Naive thymus-derived CD8-positive, alpha-beta T cell (primary cell): Measurements from ENCODE around the gene BMP7. TPM values are rescaled to one million over a fixed set of nuclear protein-coding genes. Genes with fewer than 3 reads are reported as not detected.

Experiments used
- ATAC-seq, 2 donors: fragments of 150-1000 bp; cut with Tn5 transposase in 1 of 2; sonication (Bioruptor Pico), chemical (Tn5 transposase) in 1 of 2; 1 replicate in 1 of 2; 2 replicates in 1 of 2; pipeline ENCODE4 v1.10.0; 2021; ENCODE audit warnings: mild to moderate bottlenecking in 2 of 2, moderate library complexity in 2 of 2
- POLR2A ChIA-PET: fragments of 350-600 bp; sonication (Branson Sonifier 250); formaldehyde crosslinking; loops from one replicate; lab custom pipeline; 2021; ENCODE audit warnings: antibody characterized with exemption; lab: Charles Lee
- DNase-seq, 10 donors: peaks; one replicate each; pipeline versions ENCODE4 v3.0.0 to v3.0.0-alpha.2; 2020 to 2022
- H3K27ac Mint-ChIP-seq, 10 donors: one replicate each; pipeline ENCODE4 v1.8.0; 2020 to 2022; ENCODE audit warnings: mild to moderate bottlenecking in 10 of 10, mixed read lengths in 10 of 10, moderate library complexity in 4 of 10, inconsistent platforms in 1 of 10
- H3K27me3 Mint-ChIP-seq, 5 donors: one replicate each; pipeline ENCODE4 v1.8.0; 2021 to 2022; ENCODE audit warnings: mixed read lengths in 5 of 5
- H3K36me3 Mint-ChIP-seq, 3 donors: one replicate each; pipeline ENCODE4 v1.8.0; 2020 to 2022; ENCODE audit warnings: mixed read lengths in 3 of 3, mild to moderate bottlenecking in 2 of 3, inconsistent platforms in 1 of 3
- H3K4me1 Mint-ChIP-seq, 4 donors: one replicate each; pipeline ENCODE4 v1.8.0; 2021 to 2022; ENCODE audit warnings: mixed read lengths in 4 of 4
- H3K4me3 Mint-ChIP-seq, 10 donors: one replicate each; pipeline ENCODE4 v1.8.0; 2020 to 2022; ENCODE audit warnings: mild to moderate bottlenecking in 10 of 10, mixed read lengths in 10 of 10, moderate library complexity in 6 of 10, inconsistent platforms in 1 of 10
- H3K9me3 Mint-ChIP-seq, 9 donors: one replicate each; pipeline ENCODE4 v1.8.0; 2020 to 2022; ENCODE audit warnings: mixed read lengths in 9 of 9, mild to moderate bottlenecking in 3 of 9, inconsistent platforms in 1 of 9, moderate library complexity in 1 of 9
- polyA plus RNA-seq, 3 donors: library from polyadenylated mRNA; unstranded; fragments of 300-500 nt; fragmentation: Illumina TruSeq; gene quantifications; one replicate each; pipeline ENCODE4 v1.2.3, GENCODE V29; 2021
- total RNA-seq, 8 experiments: library from RNA in 2 of 8; stranded (reverse) in 2 of 8; gene quantifications; one replicate each; pipeline ENCODE4 v1.2.3 and lab custom pipeline; 2021 to 2026

Gene BMP7
- total and polyA plus RNA-seq, 5 experiments from 2014 or later = not detected

DNA sequence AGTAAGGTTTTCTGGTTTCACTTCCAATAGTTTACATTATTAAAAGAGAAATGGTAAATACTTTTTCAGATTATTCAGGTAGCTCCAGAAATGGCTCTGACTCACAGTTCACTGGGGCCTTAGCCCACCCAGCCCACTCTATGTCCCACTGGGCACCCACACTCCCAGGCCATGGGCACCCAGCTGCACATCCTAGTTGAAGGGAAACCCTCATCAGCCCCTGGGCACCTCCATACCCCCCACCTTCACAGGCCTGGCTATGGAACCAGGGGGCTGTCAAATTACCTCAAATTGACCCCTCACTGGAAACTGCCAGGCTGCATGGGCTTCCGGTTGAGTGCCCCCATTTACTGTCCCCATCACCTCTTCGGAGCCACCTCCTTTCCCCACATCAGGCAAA is 51.5 kb downstream of the BMP7 start:
- DNase-seq = no peak
- H3K4me3 Mint-ChIP-seq = no peak overlapping the region
- POLR2A ChIA-PET = no interaction called here
- H3K9me3 Mint-ChIP-seq = no peaks in the 10 kb centered on the region
- no peak overlapping the region for H3K27ac Mint-ChIP-seq
- no peaks in the 10 kb centered on the region for H3K36me3 Mint-ChIP-seq
- ATAC-seq = no peak
- peaks cover 6 to 33% (median 18%) of the 10 kb centered on the region in 5 donors for H3K27me3 Mint-ChIP-seq
- H3K4me1 Mint-ChIP-seq = peaks cover 0 to 2% (median 0%) of the 10 kb centered on the region in 4 donors

DNA sequence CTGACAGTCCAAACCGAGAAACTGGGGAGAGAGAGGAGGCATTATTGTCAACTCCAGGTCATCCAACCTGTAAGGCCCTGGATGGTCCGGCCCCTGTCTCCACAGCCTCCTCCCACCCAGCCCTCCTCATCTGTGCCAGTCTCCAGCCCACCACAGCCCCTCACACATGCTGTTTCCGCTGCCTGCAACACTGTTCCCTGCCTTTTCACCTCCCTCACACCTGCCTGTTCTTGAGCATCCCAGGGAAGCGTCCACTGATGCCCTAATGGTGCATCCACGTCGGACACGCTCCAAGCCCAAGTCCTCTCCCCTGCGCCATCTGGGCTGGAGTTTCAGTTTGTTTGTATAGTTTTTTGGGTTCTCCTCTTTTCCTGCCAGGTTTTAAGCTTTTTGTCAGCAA is 52.0 kb downstream of the BMP7 start:
- no peaks in the 10 kb centered on the region for H3K9me3 Mint-ChIP-seq
- H3K4me1 Mint-ChIP-seq = peaks cover 0 to 2% (median 0%) of the 10 kb centered on the region in 4 donors
- peaks cover 6 to 35% (median 19%) of the 10 kb centered on the region in 5 donors for H3K27me3 Mint-ChIP-seq
- POLR2A ChIA-PET = no interaction called here
- no peaks in the 10 kb centered on the region for H3K36me3 Mint-ChIP-seq
- H3K27ac Mint-ChIP-seq = peak overlapping the region in 2 of 10 donors; percentile 31 to 66
- no peak overlapping the region for H3K4me3 Mint-ChIP-seq
- no peak for ATAC-seq
- no peak for DNase-seq

DNA sequence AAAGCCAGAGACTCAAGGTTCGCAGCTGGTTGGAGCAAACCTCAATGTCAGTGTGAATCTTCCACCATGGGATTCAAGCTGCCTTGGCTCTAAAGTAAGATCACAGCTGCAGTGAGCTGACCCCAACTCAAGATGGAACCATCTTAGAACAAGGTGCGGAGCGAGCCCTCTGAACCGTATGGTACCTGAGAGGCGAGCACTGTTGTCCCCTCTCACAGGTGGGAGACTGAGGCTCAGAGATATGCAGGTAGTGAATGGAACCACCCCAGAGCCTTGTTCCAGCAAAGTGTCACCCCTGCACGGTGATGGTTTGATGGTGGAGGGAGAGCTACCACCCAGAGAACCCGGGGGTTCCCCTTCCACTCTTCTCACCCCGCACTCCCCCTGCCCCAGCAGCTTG is 52.5 kb downstream of the BMP7 start:
- no peak overlapping the region for H3K4me3 Mint-ChIP-seq
- DNase-seq = no peak

DNA sequence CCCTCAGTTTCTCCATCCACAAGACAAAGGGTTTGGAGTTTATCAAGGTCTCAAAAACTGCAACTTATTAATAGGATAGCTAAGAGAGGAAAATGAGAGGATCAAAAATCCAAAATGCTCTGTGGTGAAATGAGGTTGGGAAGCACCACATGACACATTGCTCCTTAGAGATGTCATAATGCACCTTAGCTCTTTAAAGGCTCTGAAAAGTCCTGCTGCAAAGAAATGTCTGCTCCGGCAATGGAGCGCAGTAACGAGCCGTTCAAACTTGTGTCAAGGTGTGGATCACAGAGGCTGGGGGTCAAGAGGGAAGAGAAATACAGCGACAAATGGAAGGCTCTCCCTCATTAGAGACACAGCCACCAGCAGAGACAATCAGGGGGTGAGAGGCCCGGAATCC is 53.1 kb downstream of the BMP7 start:
- POLR2A ChIA-PET = no interaction called here
- Mint-ChIP-seq H3K27me3 (peaks cover 6 to 35% (median 19%) of the 10 kb centered on the region in 5 donors), H3K27ac (peak overlapping the region in 1 of 10 donors; percentile 49), H3K9me3 (peaks cover 0 to 2% (median 0%) of the 10 kb centered on the region in 9 donors), H3K36me3 (no peaks in the 10 kb centered on the region), H3K4me3 (no peak overlapping the region), H3K4me1 (peaks cover 0 to 2% (median 0%) of the 10 kb centered on the region in 4 donors)
- ATAC-seq (no peak), DNase-seq (no peak)

More for the DNA sequence above, 52.5 kb downstream of the BMP7 start:
- Mint-ChIP-seq H3K27me3 (peaks cover 6 to 35% (median 19%) of the 10 kb centered on the region in 5 donors), H3K27ac (no peak overlapping the region), H3K9me3 (no peaks in the 10 kb centered on the region), H3K36me3 (no peaks in the 10 kb centered on the region), H3K4me1 (peaks cover 0 to 2% (median 0%) of the 10 kb centered on the region in 4 donors)
- POLR2A ChIA-PET = no interaction called here
- no peak for ATAC-seq

DNA sequence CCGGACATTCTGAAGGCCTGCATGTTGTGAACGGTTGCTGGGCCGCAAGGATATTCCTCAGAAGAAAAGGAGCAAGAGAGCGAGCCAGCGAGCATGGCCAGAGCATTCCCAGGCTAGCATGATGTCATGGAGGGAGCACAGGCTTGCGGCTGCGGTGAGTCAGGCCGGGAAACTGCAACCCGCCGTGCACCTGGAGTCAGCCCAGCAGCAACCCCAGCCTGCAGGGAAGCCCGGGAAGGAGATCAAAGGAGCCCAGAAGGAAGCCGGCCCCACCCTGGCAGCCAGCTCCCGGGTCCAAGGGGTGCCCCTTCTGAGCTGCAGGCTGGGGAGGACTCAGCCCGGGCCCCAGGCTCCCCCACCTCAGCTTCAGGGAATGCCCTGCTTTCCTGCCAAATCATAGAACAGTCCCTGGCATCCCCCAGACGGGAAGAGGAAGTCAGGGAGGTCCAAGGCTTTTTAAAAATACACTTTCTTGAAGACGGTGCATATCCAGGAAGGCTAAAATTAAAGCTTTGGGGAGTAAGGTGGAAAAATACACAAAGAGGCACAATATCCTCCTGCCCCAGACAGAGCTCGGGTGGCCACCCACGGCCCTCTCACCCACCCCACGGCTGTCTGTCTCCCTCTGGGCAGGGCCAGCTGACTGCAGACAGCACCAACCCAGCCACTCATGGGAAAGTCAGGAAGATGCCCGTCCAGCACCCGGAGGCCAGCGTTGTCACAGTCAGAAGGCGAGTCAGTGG is 53.7 kb downstream of the BMP7 start:
- Mint-ChIP-seq H3K27me3 (peaks cover 6 to 35% (median 19%) of the 10 kb centered on the region in 5 donors), H3K4me1 (peaks cover 0 to 2% (median 0%) of the 10 kb centered on the region in 4 donors), H3K9me3 (peaks cover 0 to 2% (median 0%) of the 10 kb centered on the region in 9 donors), H3K27ac (no peak overlapping the region), H3K36me3 (no peaks in the 10 kb centered on the region), H3K4me3 (no peak overlapping the region)
- ATAC-seq = no peak
- POLR2A ChIA-PET = no interaction called here
- DNase-seq = no peak

DNA sequence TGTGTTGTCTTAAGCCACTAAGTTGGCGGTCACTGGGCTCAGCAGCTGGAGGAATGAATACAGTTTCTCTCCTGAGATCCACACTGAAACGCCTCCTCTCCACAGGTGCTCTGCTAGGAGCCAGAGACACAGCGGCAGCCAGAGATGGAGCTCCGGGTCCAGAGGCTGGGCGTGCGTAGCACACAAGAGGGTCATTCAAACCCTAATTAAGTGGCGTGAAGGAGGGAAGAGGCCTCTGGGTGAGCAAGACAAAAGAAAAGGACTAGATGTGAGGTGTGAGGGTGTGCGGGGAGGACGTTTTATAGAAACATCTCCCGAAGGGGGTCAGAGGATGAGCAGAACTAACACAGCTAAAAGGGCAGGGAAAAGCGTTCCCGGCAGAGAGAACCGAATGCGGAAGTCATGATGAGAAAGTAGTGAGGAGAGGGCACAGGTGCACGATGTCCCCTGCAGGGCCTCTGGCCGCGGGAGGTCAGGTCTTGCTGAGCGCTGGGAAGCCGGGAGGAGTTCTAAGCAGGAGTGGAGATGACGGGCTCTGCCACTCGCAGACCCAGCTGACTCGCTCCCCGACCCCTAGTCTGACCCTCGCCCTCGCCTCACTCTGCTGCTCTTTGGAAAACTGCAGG is 54.4 kb downstream of the BMP7 start:
- ATAC-seq (no peak), DNase-seq (no peak)
- Mint-ChIP-seq H3K27me3 (peaks cover 6 to 39% (median 20%) of the 10 kb centered on the region in 5 donors), H3K9me3 (peaks cover 0 to 5% (median 0%) of the 10 kb centered on the region in 9 donors), H3K4me1 (peaks cover 0 to 2% (median 0%) of the 10 kb centered on the region in 4 donors), H3K27ac (peak overlapping the region in 1 of 10 donors; percentile 25), H3K4me3 (no peak overlapping the region), H3K36me3 (no peaks in the 10 kb centered on the region)
- POLR2A ChIA-PET = no interaction called here

DNA sequence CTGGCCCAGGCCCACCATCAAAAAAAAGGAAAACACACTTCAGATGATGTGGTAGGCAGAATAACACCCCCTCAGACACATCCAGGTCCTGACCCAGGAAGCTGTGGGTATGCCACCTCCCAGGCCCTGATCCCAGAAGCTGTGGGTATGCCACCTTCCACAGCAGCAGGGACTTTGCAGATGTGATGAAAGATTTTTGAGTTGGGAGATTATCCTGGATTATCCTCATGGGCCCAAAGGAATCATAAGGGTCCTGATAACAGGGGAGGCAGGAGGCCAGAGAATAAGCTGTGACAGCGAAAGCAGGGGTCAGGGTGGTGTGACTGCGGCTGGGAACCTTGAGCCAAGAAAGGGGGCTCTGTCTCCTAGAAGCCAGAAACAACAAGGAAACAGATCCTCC is 55.0 kb downstream of the BMP7 start:
- Mint-ChIP-seq H3K4me1 (peaks cover 0 to 2% (median 0%) of the 10 kb centered on the region in 4 donors), H3K27me3 (peaks cover 6 to 44% (median 22%) of the 10 kb centered on the region in 5 donors), H3K9me3 (peaks cover 0 to 7% (median 0%) of the 10 kb centered on the region in 9 donors), H3K27ac (no peak overlapping the region), H3K4me3 (no peak overlapping the region), H3K36me3 (no peaks in the 10 kb centered on the region)
- DNase-seq (no peak), ATAC-seq (no peak)
- POLR2A ChIA-PET = no interaction called here

DNA sequence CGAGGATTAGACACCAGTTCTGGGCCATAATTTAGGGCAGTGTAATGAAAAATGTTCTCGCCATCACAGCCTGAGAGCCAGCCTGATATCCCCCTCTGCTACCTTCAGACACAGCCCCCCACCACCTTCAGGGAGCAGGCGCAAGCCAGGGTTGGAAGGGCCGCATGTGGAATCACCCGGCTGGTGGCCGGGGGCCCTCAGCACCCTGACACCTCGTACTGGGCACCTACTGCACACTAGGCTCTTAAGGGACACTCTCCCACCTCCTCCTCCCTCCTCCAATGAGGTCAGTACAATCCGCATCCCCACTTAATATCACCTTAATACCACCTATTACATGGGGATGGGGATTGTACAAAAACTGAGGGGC is 55.5 kb downstream of the BMP7 start:
- Mint-ChIP-seq H3K27me3 (peaks cover 6 to 44% (median 25%) of the 10 kb centered on the region in 5 donors), H3K36me3 (no peaks in the 10 kb centered on the region), H3K4me3 (no peak overlapping the region), H3K27ac (no peak overlapping the region), H3K9me3 (peaks cover 0 to 10% (median 0%) of the 10 kb centered on the region in 9 donors), H3K4me1 (peaks cover 0 to 2% (median 0%) of the 10 kb centered on the region in 4 donors)
- DNase-seq (no peak), ATAC-seq (no peak)
- POLR2A ChIA-PET = no interaction called here

DNA sequence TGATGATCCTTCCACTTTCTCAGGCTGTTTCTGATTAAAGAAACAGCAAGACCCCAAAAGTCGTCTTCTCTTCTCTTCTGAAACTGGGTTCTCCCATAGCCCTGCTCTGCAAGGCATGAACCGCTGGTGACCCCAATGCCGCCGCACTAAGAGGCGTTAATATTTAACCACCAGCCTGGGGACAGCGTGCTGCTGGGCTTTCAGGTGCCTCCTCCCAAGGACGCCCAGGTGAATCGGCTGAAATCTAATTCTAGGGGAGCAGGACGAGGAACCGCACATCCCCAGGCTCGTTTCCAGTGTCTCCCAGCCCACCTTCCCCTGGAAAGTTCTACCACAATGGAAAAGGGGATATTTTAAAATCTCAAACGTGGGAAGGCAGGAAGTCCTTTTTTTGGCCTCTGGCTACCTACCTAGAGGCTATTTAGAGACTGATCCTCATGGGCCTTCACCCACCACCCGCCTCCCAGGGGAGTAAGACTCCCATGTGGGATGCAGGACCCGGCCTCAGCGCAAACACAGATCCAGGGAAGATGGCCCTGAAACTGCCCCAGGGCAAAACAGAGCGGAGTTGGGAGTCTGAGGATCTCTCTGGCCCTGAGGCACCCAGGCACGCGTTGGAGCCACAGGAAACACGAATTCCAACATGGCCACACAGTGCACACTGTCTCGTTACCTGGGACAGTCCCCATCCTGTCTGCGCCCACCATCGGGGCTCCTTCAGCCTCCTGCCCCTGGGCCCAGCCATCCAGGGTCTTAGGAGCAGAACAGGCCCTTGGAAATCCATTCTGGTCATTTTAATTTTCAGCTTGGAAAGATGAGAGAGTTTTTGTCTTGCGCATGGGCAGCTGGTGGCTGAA is 56.2 kb downstream of the BMP7 start:
- H3K27me3 Mint-ChIP-seq = peaks cover 6 to 44% (median 25%) of the 10 kb centered on the region in 5 donors
- POLR2A ChIA-PET = no interaction called here
- H3K36me3 Mint-ChIP-seq = no peaks in the 10 kb centered on the region
- peaks cover 0 to 10% (median 3%) of the 10 kb centered on the region in 9 donors for H3K9me3 Mint-ChIP-seq
- H3K27ac Mint-ChIP-seq = no peak overlapping the region
- H3K4me1 Mint-ChIP-seq = peaks cover 0 to 2% (median 0%) of the 10 kb centered on the region in 4 donors
- no peak overlapping the region for H3K4me3 Mint-ChIP-seq
- ATAC-seq (no peak), DNase-seq (no peak)

DNA sequence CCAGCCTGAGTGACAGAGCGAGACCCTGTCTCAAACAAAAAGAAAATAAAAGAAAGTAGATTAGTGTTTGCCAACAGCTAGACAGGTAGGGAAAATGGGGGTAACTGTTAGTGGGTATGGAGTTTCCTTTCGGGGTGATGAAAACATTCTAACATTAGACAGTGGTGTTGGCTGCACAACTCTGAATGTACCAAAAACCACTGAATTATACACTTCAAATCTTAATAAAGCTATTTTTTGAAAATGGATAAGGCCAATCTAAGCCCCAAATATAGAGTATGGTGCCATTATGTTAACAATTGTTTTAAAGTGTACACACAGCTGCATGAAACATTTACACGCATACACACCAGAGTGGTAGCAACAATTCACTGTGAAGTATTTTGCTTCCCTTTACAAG is 57.0 kb downstream of the BMP7 start:
- Mint-ChIP-seq H3K36me3 (no peaks in the 10 kb centered on the region), H3K9me3 (peaks cover 0 to 10% (median 3%) of the 10 kb centered on the region in 9 donors), H3K27ac (no peak overlapping the region), H3K4me3 (no peak overlapping the region), H3K4me1 (peaks cover 0 to 2% (median 0%) of the 10 kb centered on the region in 4 donors), H3K27me3 (peaks cover 6 to 44% (median 25%) of the 10 kb centered on the region in 5 donors)
- ATAC-seq (no peak), DNase-seq (no peak)
- POLR2A ChIA-PET = no interaction called here

DNA sequence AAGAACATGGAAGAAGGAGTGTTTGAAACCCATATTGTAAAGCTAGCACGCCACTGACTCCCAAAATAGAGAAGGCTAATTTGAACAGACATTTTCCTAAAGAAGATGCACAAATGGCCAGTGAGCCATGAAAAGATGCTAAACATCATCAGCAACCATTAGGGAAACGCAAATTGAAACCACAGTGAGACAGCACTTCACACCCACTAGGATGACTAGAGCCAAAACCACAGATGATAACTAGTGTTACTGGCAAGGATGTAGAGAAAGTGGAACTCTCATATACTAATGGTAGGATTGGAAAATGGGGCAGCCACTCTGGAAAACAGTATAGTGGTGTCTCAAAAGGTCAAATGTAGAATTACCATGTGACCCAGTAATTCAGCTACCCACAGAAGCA is 58.2 kb downstream of the BMP7 start:
- peaks cover 0 to 10% (median 3%) of the 10 kb centered on the region in 9 donors for H3K9me3 Mint-ChIP-seq
- DNase-seq (no peak), ATAC-seq (no peak)
- peaks cover 0 to 2% (median 0%) of the 10 kb centered on the region in 4 donors for H3K4me1 Mint-ChIP-seq
- POLR2A ChIA-PET = interaction anchor here (0.5 kb wide), 1 partner anchor 1474 kb away, joined by 3 read pairs; no protein-coding TSS in a partner anchor
- peaks cover 3 to 41% (median 17%) of the 10 kb centered on the region in 5 donors for H3K27me3 Mint-ChIP-seq
- H3K4me3 Mint-ChIP-seq = no peak overlapping the region
- no peak overlapping the region for H3K27ac Mint-ChIP-seq
- no peaks in the 10 kb centered on the region for H3K36me3 Mint-ChIP-seq

DNA sequence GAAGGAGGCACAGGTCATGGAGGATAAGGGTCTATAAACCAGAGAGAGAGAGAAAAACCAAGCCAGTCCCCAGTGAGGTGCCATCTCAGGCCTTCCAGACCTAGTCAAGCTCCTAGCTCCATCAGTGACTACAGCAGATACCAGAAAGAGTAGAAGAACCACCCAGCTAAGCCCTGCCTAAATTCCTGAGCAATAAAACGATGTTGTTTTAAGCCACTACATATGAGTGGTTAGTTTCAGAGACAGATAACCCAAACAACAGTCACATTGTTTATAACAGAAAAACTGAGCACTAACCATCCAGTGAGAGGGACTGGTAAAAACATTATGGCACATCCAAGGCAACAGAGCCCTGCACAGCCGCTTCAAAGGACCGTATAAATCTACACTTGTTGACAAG is 59.2 kb downstream of the BMP7 start:
- peaks cover 0 to 10% (median 3%) of the 10 kb centered on the region in 9 donors for H3K9me3 Mint-ChIP-seq
- no peak for DNase-seq
- POLR2A ChIA-PET = no interaction called here
- no peak overlapping the region for H3K4me3 Mint-ChIP-seq
- no peak overlapping the region for H3K27ac Mint-ChIP-seq
- ATAC-seq = no peak
- H3K36me3 Mint-ChIP-seq = no peaks in the 10 kb centered on the region
- H3K4me1 Mint-ChIP-seq = peaks cover 0 to 2% (median 0%) of the 10 kb centered on the region in 4 donors
- peaks cover 3 to 33% (median 17%) of the 10 kb centered on the region in 5 donors for H3K27me3 Mint-ChIP-seq
